Stimulated activated CD8-positive, alpha-beta memory T cell treated with anti-CD3 and anti-CD28 coated beads, Interleukin-15, amount 100 ng/mL, for 4 hours (primary cell): Measurements from ENCODE around the gene ANKMY2.
"Not testable (repeated sequence)": the region's sequence is repeated elsewhere in the genome, so short reads cannot be mapped to it uniquely, and the experiment has no call there.

ENCODE experiments used
- DNase-seq, 2 donors: peaks; one replicate each; pipeline ENCODE4 v3.0.0-alpha.2; 2020; ENCODE audit warnings: low read depth in 2 of 2

Gene ANKMY2

GRCh38 chr7:16659854-16660497 lies 14.4 kb upstream of the ANKMY2 start:
- DNase-seq, result not testable (repeated sequence)

- no peak for DNase-seq
Observed at GRCh38 chr7:16657656-16658279, 12.2 kb upstream of the ANKMY2 start.

DNA sequence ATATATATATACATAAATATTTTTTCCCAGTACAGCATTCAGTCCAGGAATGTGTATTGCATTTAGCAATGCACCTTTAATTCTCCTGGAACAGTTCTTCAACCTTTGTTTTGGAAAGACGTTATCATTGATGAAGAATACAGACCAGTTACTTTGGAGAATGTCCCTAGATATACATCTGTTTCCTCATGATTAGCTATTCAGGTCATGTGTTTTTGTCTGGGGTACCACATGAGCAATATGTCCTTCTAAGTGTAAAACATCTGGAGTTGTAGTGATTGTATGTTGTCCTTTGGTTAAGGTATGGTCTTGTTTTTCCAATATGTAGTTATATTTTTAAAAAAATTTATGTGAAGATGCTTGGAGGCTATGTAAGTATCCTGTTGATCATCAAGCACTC lies 10.6 kb upstream of the ANKMY2 start:
- DNase-seq, result no peak

DNA sequence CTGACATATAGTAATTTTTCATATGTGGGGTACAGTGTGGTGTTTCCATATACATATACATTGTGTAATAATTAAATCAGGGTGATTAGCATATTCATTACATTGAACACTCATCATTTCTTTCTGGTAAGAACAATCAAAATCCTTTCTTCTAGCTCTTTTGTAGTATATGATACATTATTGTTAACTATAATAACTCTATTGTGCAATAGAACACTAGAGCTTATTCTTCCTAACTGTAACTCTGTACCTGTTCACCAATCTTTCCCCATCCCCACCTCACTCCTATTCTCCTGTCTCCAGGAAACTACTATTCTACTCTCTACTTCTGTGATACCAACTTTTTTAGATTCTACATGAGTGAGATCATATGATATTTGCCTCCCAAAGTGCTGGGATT lies 9.8 kb upstream of the ANKMY2 start:
- no peak for DNase-seq

DNA sequence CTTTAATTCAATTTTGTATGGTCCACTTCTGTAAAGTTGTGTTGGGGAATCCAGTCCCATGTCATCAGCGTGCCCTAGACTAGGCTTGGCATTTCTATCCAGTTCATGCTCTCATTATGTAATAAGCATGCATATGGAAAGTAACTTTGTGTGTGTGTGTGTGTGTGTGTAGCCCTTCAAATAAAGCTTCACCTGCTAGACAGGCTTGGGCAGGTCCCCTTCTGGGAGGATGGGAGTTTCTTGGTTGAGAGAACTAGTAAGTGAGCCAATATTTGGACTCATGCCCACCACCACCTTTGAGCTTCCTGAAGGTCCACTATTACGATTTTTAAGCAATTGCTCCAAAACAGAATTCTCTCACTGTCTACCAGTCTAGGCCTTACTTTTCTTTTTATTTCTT lies 7.3 kb upstream of the ANKMY2 start:
- DNase-seq, result no peak

DNA sequence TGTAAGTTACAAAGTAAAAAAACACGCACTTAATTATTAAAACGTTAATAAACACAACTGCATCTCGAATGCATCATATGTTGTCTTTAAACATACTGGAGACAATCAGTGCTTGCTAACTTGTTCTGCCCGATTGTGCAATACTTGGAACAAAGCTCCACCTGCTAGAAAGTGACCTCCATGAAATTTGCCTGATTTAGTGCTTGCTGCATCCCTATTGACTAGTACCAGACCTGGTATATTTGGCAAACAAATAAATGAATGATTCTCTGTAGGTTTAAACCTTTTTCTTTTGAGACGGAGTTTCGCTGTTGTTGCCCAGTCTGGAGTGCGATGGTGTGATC lies 6.7 kb upstream of the ANKMY2 start:
- no peak for DNase-seq

DNA sequence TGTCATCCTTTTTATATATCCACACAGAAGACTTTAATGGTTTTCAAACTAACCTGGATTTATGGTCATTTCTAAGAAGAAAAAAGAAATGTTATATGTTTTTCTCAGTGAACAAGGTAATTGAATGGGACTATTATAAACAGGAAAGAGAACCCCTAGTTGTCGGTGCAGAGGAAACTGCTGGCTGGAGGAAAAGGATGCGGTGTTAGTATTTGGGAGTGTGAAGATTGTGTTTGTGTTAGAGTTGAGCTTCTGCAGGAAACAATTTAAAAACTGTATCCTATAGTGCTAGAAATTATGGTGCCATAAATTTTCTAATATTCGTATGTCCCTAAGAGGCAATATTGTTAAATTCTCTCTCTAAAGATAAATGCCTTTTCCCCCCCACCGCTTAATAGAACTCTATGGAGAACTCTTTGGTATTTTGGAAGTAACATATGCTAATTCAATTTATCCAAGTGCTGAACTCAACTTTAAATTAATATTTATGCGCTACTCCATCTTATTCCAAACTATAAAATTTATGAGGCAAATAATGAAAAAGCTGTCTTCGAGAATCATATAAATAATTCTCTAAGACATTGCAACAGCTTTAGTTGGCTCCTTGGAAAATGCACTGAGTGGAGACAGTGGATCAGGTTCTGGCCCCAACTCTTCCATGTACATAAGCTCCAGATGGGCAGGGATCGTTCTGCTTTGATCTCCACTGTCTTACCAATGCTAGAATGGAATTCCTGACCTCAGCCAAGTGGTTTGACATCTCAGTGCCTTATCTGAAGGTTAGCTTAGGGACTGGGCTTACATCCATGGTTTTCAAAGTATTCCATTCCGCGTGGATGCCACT lies 6.1 kb upstream of the ANKMY2 start:
- no peak for DNase-seq

- DNase-seq, result no peak
Observed at GRCh38 chr7:16650266-16650665, 4.7 kb upstream of the ANKMY2 start.

- no peak for DNase-seq
Observed at GRCh38 chr7:16649196-16649595, 3.6 kb upstream of the ANKMY2 start.

- no peak for DNase-seq
Observed at GRCh38 chr7:16648551-16648950, 3.0 kb upstream of the ANKMY2 start.

DNA sequence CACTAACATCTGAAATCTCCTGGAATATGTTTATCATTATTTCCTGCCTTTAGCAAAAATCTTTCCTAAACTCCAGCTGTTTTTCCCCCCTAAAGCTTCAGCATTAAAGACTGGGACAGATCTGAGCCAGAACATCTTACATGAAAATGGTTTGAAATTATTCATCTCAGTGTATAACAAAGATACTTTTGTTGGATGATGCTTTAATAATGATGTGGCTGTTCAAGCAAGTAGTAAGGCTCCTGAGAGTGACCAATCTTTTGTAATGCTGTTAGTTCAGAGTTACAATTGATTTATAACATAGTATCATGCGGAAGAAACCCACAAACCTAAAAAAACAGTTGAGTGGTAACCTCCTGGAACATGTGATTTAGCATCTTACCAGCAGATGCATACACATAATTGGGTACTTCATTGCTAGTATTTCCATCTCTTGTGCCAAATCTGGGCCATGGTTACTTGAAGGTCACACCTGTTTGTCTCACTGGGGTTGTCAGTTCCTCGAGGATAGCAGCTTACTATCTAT lies 1.9 kb upstream of the ANKMY2 start:
- no peak for DNase-seq

GRCh38 chr7:16646472-16647072 lies 1.0 kb upstream of the ANKMY2 start:
- DNase-seq, result no peak

GRCh38 chr7:16644636-16645592 lies 640 bp downstream of the ANKMY2 start:
- DNase-seq, result peak; percentile 25 to 26

- no peak for DNase-seq
Observed at GRCh38 chr7:16644157-16644556, 1.4 kb downstream of the ANKMY2 start.

DNA sequence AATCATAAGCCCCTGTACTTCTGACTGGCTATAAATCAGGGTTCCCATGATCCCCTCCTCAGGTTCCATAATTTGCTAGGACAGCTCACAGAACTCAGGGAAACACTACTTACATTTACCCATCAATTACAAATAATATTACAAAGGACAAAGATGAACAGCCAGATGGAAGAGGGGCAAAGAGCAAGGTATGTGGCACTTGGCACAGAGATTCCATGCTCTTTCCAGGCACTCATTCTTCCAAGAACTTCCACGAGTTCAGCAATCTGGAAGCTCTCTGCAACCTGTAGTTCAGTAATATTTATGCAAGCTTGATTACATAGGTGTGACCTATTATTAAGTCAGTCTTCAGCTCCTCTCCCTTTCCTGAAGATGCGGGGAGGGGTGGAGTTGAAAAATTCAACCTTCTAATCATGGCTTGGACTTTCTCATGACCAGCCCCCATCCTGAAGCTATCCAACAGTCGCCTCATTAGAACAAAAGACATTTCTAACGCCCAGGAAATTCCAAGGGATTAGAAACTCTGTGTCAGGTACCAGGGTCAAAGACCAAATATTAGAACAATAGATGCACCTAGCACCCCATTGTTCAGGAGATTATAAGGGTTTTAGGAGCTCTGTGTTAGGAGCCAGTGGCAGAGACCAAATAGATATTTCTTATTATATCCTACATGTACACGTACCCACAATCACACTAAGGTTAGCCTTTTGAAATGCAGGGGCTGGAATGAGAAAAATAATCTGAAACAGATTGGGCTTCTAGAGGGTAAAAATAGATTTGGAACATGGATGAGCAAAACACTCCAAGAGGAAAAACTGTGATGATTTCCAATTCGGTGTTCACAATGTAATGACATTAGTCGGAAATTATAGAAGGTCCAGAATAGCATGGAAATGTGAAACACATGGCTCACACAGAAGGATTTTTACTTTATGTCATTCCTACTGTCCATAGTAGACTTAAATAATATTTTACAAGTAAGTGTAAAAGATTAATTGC lies 7.0 kb downstream of the ANKMY2 start:
- DNase-seq, result no peak

DNA sequence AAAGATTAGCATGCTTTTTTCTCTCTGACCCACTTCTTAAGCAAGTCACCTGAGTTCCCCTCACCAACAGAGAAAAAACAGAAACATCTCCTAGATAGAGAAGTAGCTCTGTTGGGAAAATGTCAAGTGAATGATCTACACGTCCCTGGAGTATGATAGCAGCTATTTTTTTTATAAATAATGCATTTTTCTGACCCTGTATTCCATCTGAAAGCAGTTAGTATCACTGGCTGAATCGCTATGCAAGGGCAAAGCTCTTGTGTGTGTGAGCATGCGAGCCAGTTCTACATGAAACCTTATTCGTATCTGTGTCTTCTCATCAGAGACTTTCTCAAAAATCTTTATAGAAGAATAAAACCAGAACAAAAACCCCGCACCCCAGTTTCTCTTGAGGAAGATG lies 8.2 kb downstream of the ANKMY2 start:
- no peak for DNase-seq

DNA sequence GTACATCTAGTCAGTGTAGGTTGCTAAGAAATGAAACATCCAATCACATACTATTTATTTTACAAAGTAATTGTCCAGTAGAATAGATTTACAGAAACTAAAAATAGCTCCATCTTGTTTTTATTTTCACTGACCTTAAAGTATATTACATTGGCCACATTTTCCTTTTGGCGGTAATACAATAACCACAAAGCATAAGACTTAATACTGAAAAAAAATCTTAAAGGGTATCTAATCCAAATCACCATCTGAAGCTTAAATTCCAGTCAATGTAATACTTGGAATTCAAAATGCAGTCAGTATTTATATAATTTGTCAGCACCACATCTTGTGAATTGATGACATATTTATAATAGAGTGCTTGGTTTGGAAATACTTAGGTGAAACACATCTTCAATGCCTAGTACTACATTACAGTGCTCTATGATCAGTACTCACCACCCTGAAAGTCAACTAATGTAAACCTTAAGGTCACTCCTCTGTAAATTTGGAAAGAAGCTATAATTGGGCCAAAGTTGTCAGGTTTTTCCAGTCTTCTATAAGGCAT lies 8.9 kb downstream of the ANKMY2 start:
- DNase-seq, result no peak

GRCh38 chr7:16634271-16634738 lies 11.2 kb downstream of the ANKMY2 start:
- no peak for DNase-seq

GRCh38 chr7:16630654-16631053 lies 14.9 kb downstream of the ANKMY2 start:
- DNase-seq, result no peak

GRCh38 chr7:16627236-16627635 lies 18.3 kb downstream of the ANKMY2 start:
- DNase-seq, result no peak
